Erythroblast (primary cell): Measurements from ENCODE around the gene NCF1.
"Not testable (repeated sequence)": the region's sequence is repeated elsewhere in the genome, so short reads cannot be mapped to it uniquely, and the experiment has no call there.

Experiments
- GATA1 ChIP-seq: IDR thresholded peaks from 2 replicates; pipeline ENCODE4 v1.6.1; 2011; ENCODE audit warnings: low read depth, mild to moderate bottlenecking, control low read depth, low read length, moderate library complexity
- POLR2A ChIP-seq: IDR thresholded peaks from 2 replicates; pipeline ENCODE4 v1.6.1; 2011; ENCODE audit warnings: mild to moderate bottlenecking, low read length

DNA sequence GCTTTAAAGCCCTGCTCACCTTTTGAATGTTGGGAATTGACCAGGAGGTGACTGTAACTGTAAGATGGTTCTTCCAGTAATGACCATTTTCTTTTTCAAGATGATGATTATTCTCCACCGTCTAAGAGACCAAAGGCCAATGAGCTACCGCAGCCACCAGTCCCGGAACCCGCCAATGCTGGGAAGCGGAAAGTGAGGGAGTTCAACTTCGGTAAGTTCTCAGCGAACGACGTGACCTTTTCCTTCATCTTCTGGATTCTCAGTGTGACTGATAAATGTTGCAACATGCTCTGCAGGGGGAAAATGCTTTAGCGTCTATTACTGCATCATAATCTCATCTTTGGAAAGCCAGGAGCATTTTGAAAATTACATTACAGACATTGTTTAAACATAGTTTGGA, 45.1 kb upstream of the NCF1 start:
- TF ChIP-seq POLR2A, GATA1: not testable (repeated sequence)
